Measurements from ENCODE around the gene PSMB10.

PSMB10 gene

GRCh38 chr16:67892899-67893742 is 43.5 kb downstream of the PSMB10 start, which contains the start of gene PSKH1:
Gene PSKH1, plus strand, starts transcription at chr16:67893254. Its CDS starts 15,496 bp downstream, at chr16:67908750.
- H3K4me3 ChIP-seq (ENCODE audit: low read depth, low read length): peak within 1 kb of the TSS; percentile 92
- TF ChIP-seq, protein P1, sequence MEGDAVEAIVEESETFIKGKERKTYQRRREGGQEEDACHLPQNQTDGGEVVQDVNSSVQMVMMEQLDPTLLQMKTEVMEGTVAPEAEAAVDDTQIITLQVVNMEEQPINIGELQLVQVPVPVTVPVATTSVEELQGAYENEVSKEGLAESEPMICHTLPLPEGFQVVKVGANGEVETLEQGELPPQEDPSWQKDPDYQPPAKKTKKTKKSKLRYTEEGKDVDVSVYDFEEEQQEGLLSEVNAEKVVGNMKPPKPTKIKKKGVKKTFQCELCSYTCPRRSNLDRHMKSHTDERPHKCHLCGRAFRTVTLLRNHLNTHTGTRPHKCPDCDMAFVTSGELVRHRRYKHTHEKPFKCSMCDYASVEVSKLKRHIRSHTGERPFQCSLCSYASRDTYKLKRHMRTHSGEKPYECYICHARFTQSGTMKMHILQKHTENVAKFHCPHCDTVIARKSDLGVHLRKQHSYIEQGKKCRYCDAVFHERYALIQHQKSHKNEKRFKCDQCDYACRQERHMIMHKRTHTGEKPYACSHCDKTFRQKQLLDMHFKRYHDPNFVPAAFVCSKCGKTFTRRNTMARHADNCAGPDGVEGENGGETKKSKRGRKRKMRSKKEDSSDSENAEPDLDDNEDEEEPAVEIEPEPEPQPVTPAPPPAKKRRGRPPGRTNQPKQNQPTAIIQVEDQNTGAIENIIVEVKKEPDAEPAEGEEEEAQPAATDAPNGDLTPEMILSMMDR (IDR thresholded peaks at IDR 0.05; ENCODE audit: low read depth, low read length): no peak
- in situ Hi-C loops (cut with HindIII; ENCODE audit: low sequenced_read_pairs): no loop called here
- peak; percentile 97 for DNase-seq (ENCODE audit: low read depth, low spot score)

DNA sequence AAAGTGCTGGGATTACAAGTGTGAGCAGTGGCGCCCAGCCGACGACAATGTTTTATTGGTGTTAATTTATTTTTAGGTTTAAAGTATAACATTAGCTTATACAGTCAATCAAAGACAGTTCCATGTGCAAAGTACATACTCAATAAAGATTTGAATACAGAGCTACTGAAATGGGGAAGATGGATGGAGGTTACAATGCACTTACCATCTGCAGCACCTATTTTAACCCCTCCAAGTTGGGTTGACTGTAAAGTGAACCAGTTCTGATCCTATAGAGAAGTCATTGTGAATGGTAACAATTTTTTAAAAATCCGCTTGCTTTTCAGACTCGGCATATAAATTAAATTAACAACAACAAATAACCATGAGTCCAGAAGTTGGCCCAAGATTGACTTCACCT is 44.3 kb downstream of the PSMB10 start:
- no peak for DNase-seq (ENCODE audit: low read depth, low spot score)
- TF ChIP-seq, protein P1 (IDR thresholded peaks at IDR 0.05; ENCODE audit: low read depth, low read length): no peak
- H3K4me3 ChIP-seq (ENCODE audit: low read depth, low read length): peak overlapping the region; percentile 41
- in situ Hi-C loops (cut with HindIII; ENCODE audit: low sequenced_read_pairs): no loop called here

DNA sequence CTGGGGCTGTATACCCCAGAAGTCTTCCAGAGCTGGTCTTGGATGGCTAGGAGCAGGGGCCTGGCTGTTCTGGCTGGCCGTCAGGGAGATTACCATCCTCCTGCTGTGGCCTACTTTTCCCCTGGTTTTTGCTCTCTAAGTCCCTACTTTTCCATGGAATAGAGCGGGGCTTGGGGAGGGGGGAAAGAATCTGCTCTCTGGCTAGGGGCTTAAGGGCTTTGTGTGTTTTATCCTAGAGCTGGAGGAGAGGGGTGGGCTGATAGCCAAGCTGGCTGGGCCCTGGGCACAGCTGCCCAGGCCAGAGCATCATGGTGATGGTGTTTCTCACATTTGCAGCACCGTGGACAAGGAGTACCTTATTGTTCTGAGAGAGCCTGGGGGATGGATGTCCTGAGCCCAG is 48.3 kb downstream of the PSMB10 start:
- in situ Hi-C loops (cut with HindIII; ENCODE audit: low sequenced_read_pairs): no loop called here
- H3K4me3 ChIP-seq (ENCODE audit: low read depth, low read length): no peak overlapping the region
- TF ChIP-seq, protein P1 (IDR thresholded peaks at IDR 0.05; ENCODE audit: low read depth, low read length): no peak
- DNase-seq (ENCODE audit: low read depth, low spot score): no peak

DNA sequence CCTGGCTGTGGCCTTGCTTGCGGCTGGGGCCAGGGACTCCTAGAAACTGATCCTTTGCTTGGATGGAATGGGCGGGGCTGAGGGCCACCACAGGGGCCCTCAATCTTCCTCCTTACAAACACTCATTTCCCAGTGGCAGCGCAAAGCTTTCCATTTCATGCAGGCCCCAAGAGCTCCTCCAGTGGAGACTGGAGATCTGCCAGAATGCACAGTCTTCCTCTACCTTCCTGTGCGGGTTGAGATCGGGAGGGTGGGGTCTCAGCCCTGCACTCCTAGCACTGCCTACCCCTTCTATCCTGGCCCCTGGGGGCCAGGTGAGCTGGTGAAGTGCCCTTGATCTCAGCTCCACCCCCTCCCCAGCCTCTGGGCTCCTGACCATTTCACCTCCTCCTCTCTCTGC is 50.3 kb downstream of the PSMB10 start:
- TF ChIP-seq, protein P1 (IDR thresholded peaks at IDR 0.05; ENCODE audit: low read depth, low read length): no peak
- DNase-seq (ENCODE audit: low read depth, low spot score): no peak
- in situ Hi-C loops (cut with HindIII; ENCODE audit: low sequenced_read_pairs): no loop called here
- no peak overlapping the region for H3K4me3 ChIP-seq (ENCODE audit: low read depth, low read length)

GRCh38 chr16:67885976-67886375 is 50.7 kb downstream of the PSMB10 start:
- H3K4me3 ChIP-seq (ENCODE audit: low read depth, low read length): no peak overlapping the region

DNA sequence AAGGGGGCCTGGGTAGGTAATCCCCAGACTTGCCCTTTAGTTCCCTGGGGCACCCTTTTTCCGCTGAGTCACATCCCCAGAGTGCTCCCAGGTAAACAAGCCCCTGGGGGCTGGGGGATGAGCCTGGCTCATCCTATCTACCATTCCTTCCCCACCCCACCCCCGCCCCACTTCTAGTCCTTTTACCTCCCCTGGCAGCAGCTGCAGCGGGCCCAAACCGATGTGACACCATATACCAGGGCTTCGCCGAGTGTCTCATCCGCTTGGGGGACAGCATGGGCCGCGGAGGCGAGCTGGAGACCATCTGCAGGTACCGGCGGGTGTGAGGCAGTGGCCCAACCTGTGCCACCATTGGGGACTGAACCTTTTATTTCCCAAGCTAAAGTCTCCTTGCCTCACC is 51.1 kb downstream of the PSMB10 start:
- in situ Hi-C loops (cut with HindIII; ENCODE audit: low sequenced_read_pairs): no loop called here
- TF ChIP-seq, protein P1 (IDR thresholded peaks at IDR 0.05; ENCODE audit: low read depth, low read length): no peak
- no peak for DNase-seq (ENCODE audit: low read depth, low spot score)
- no peak overlapping the region for H3K4me3 ChIP-seq (ENCODE audit: low read depth, low read length)

More at GRCh38 chr16:67885976-67886375, 50.7 kb downstream of the PSMB10 start:
- no peak for DNase-seq (ENCODE audit: low read depth, low spot score)
- TF ChIP-seq, protein P1 (IDR thresholded peaks at IDR 0.05; ENCODE audit: low read depth, low read length): no peak
- in situ Hi-C loops (cut with HindIII; ENCODE audit: low sequenced_read_pairs): no loop called here

Measured in astrocyte of the spinal cord (primary cell).